CD14-positive monocyte (primary cell): ENCODE data around the gene UBR3. TPM values are rescaled to one million over a fixed set of nuclear protein-coding genes. Genes with fewer than 3 reads are reported as not detected.

ENCODE experiments used
- DNase-seq, 3 donors: peaks; one replicate each; pipeline ENCODE4 v3.0.0-alpha.2; 2011 to 2022
- H2AFZ ChIP-seq: 2 replicates; pipeline ENCODE4 v1.6.0; 2012; ENCODE audit warnings: mild to moderate bottlenecking, low read depth, low read length, inconsistent platforms; ENCODE audit not compliant: insufficient read depth, poor library complexity, severe bottlenecking
- H3K27ac ChIP-seq, 2 donors: 1 replicate in 1 of 2; 2 replicates in 1 of 2; pipeline ENCODE4 v1.5.1; 2012 to 2013; ENCODE audit warnings: low read length in 2 of 2, control low read depth in 1 of 2, inconsistent platforms in 1 of 2, low read depth in 1 of 2, mild to moderate bottlenecking in 1 of 2
- H3K27me3 ChIP-seq, 2 donors: one replicate each; pipeline versions ENCODE4 v1.6.0 to v1.6.1; 2011 to 2013; ENCODE audit warnings: low read length in 2 of 2; ENCODE audit not compliant: control insufficient read depth in 2 of 2, insufficient read depth in 2 of 2
- H3K36me3 ChIP-seq, 2 donors: replicated peaks in 1 of 2; 1 replicate in 1 of 2; 2 replicates in 1 of 2; pipeline versions ENCODE4 v1.5.1 to v1.6.1; 2012 to 2013; ENCODE audit warnings: low read length in 2 of 2, control low read depth in 1 of 2, inconsistent platforms in 1 of 2, mild to moderate bottlenecking in 1 of 2; ENCODE audit not compliant: insufficient read depth in 2 of 2, control insufficient read depth in 1 of 2
- H3K4me1 ChIP-seq, 2 donors: 1 replicate in 1 of 2; 2 replicates in 1 of 2; pipeline versions ENCODE4 v1.5.1 to v1.6.1; 2012 to 2013; ENCODE audit warnings: low read length in 2 of 2, control low read depth in 1 of 2, inconsistent platforms in 1 of 2, mild to moderate bottlenecking in 1 of 2, moderate library complexity in 1 of 2; ENCODE audit not compliant: insufficient read depth in 2 of 2, control insufficient read depth in 1 of 2
- H3K4me2 ChIP-seq: replicated peaks from 2 replicates; pipeline ENCODE3; 2012; ENCODE audit warnings: low read length, moderate library complexity, mild to moderate bottlenecking; ENCODE audit not compliant: poor library complexity, severe bottlenecking; ENCODE audit errors: extremely low read depth
- H3K4me3 ChIP-seq, 3 experiments: fragments of 200-600 bp in 1 of 3; sonication (generic) in 1 of 3; replicated peaks in 1 of 3; 1 replicate in 2 of 3; 2 replicates in 1 of 3; pipeline ENCODE4 v1.5.1; 2011 to 2013; ENCODE audit warnings: low read length in 3 of 3, mild to moderate bottlenecking in 3 of 3, control low read depth in 2 of 3, low read depth in 2 of 3, inconsistent platforms in 1 of 3, moderate library complexity in 1 of 3
- H3K79me2 ChIP-seq: 2 replicates; pipeline ENCODE4 v1.6.0; 2012; ENCODE audit warnings: mild to moderate bottlenecking, control low read depth, inconsistent platforms, low read length, moderate library complexity; ENCODE audit not compliant: insufficient read depth
- H3K9ac ChIP-seq: 2 replicates; pipeline ENCODE4 v1.6.0; 2017; ENCODE audit warnings: low read length, mild to moderate bottlenecking; ENCODE audit not compliant: insufficient read depth, poor library complexity, severe bottlenecking
- H3K9me3 ChIP-seq, 2 donors: replicated peaks in 1 of 2; 1 replicate in 1 of 2; 2 replicates in 1 of 2; pipeline versions ENCODE4 v1.5.1 to v1.6.1; 2012 to 2013; ENCODE audit warnings: low read length in 2 of 2, control low read depth in 1 of 2; ENCODE audit not compliant: control insufficient read depth in 1 of 2, insufficient read depth in 1 of 2
- H4K20me1 ChIP-seq: 2 replicates; pipeline ENCODE4 v1.6.0; 2012; ENCODE audit warnings: mild to moderate bottlenecking, low read length, control low read depth, moderate library complexity; ENCODE audit not compliant: insufficient read depth
- H3K27ac Mint-ChIP-seq, 7 donors: one replicate each; pipeline ENCODE4 v1.8.0; 2020; ENCODE audit warnings: mild to moderate bottlenecking in 7 of 7, mixed read lengths in 7 of 7, moderate library complexity in 6 of 7, inconsistent platforms in 2 of 7
- H3K27me3 Mint-ChIP-seq, 3 donors: one replicate each; pipeline ENCODE4 v1.8.0; 2021 to 2022; ENCODE audit warnings: low read depth in 3 of 3, mild to moderate bottlenecking in 3 of 3, mixed read lengths in 3 of 3, moderate library complexity in 3 of 3, inconsistent platforms in 1 of 3
- H3K36me3 Mint-ChIP-seq, 2 donors: one replicate each; pipeline ENCODE4 v1.8.0; 2020; ENCODE audit warnings: mixed read lengths in 2 of 2, inconsistent platforms in 1 of 2, mild to moderate bottlenecking in 1 of 2
- H3K4me1 Mint-ChIP-seq: one replicate; pipeline ENCODE4 v1.8.0; 2020; ENCODE audit warnings: mild to moderate bottlenecking, mixed read lengths
- H3K4me3 Mint-ChIP-seq, 2 donors: one replicate each; pipeline ENCODE4 v1.8.0; 2020; ENCODE audit warnings: mild to moderate bottlenecking in 2 of 2, mixed read lengths in 2 of 2, moderate library complexity in 1 of 2
- H3K9me3 Mint-ChIP-seq, 7 donors: one replicate each; pipeline ENCODE4 v1.8.0; 2020 to 2022; ENCODE audit warnings: mixed read lengths in 7 of 7, mild to moderate bottlenecking in 6 of 7, moderate library complexity in 6 of 7, inconsistent platforms in 2 of 7
- CTCF ChIP-seq: fragments of 200-600 bp; IDR thresholded peaks from one replicate; pipeline ENCODE4 v1.8.0; 2022; ENCODE audit warnings: antibody characterized with exemption, mild to moderate bottlenecking
- WGBS: methylation state at CpG from one replicate; pipeline ENCODE4 v1.1.5; 2013; ENCODE audit warnings: missing lambda C conversion rate; ENCODE audit not compliant: insufficient coverage; 5-methylcytosine and 5-hydroxymethylcytosine counted together
- intact Hi-C, 2 donors: fragments of 100-400 bp; cut with micrococcal nuclease; formaldehyde crosslinking; loops; one replicate each; pipeline versions ENCODE4 v1.15.0 to v1.15.1; 2023
- polyA plus RNA-seq, 3 donors: library from polyadenylated mRNA; depleted of rRNA in 1 of 3; unstranded in 2 of 3; stranded (reverse) in 1 of 3; fragments of 300-500 nt in 2 of 3; fragments of >200 nt in 1 of 3; fragmentation: Illumina TruSeq in 2 of 3; gene quantifications; 1 replicate in 2 of 3; 2 replicates in 1 of 3; pipeline ENCODE4 v1.2.3, GENCODE V29; 2012 to 2021

The UBR3 gene
- polyA plus RNA-seq, 3 donors: 4.3 to 10.7 (median 4.7) TPM

- peaks cover 2 to 18% of the 10 kb centered on the region in 2 donors for H3K36me3 ChIP-seq
- H3K27ac ChIP-seq: no peak overlapping the region
- peaks cover 7% of the 10 kb centered on the region for H4K20me1 ChIP-seq
- H3K4me3 ChIP-seq: no peak overlapping the region
- no peak overlapping the region for H2AFZ ChIP-seq
- H3K4me1 ChIP-seq: peaks cover 7 to 11% of the 10 kb centered on the region in 2 donors
- H3K4me2 ChIP-seq: no peak overlapping the region
- Mint-ChIP-seq H3K36me3 (peaks cover 45 to 46% of the 10 kb centered on the region in 2 donors), H3K27ac (no peak overlapping the region), H3K9me3 (peaks cover 7 to 16% (median 13%) of the 10 kb centered on the region in 7 donors), H3K27me3 (peaks cover 0 to 2% (median 0%) of the 10 kb centered on the region in 3 donors), H3K4me1 (peaks cover 21% of the 10 kb centered on the region), H3K4me3 (no peak overlapping the region)
- no peaks in the 10 kb centered on the region for H3K27me3 ChIP-seq
- no peak for DNase-seq
- H3K79me2 ChIP-seq: no peaks in the 10 kb centered on the region
- intact Hi-C loops: no loop called here
- H3K9me3 ChIP-seq: peaks cover 4 to 9% of the 10 kb centered on the region in 2 donors
- no peak for TF ChIP-seq CTCF
- no CpG with 5 or more reads among the region's 2 CpGs for WGBS
- H3K9ac ChIP-seq: no peak overlapping the region
Observed at GRCh38 chr2:169980643-169981042, 153.4 kb downstream of the UBR3 start.

- no peaks in the 10 kb centered on the region for H3K79me2 ChIP-seq
- peaks cover 0 to 28% of the 10 kb centered on the region in 2 donors for H3K36me3 ChIP-seq
- WGBS: 0% methylated on average over 1 of the region's 1 CpG
- H3K27me3 ChIP-seq: no peaks in the 10 kb centered on the region
- no peak for DNase-seq
- peak overlapping the region in 1 of 7 donors; percentile 46 for H3K27ac Mint-ChIP-seq
- H3K9ac ChIP-seq: no peak overlapping the region
- no peak overlapping the region for H2AFZ ChIP-seq
- peaks cover 34 to 40% of the 10 kb centered on the region in 2 donors for H3K36me3 Mint-ChIP-seq
- H3K9me3 Mint-ChIP-seq: peaks cover 0 to 1% (median 0%) of the 10 kb centered on the region in 7 donors
- no peak overlapping the region for H3K4me3 Mint-ChIP-seq
- TF ChIP-seq CTCF: no peak
- intact Hi-C loops: no loop called here
- no peak overlapping the region for H3K4me2 ChIP-seq
- H4K20me1 ChIP-seq: peaks cover 7% of the 10 kb centered on the region
- peaks cover 7 to 9% of the 10 kb centered on the region in 2 donors for H3K4me1 ChIP-seq
- H3K27me3 Mint-ChIP-seq: peaks cover 0 to 2% (median 0%) of the 10 kb centered on the region in 3 donors
- peaks cover 13% of the 10 kb centered on the region for H3K4me1 Mint-ChIP-seq
- no peaks in the 10 kb centered on the region for H3K9me3 ChIP-seq
- no peak overlapping the region for H3K27ac ChIP-seq
- H3K4me3 ChIP-seq: no peak overlapping the region
Observed at GRCh38 chr2:169982929-169983328, 155.7 kb downstream of the UBR3 start.
